A673 (cell line): ENCODE results near the gene FGF6. TPM values are rescaled to one million over a fixed set of nuclear protein-coding genes. Genes with fewer than 3 reads are reported as not detected.

Experiments
- BruUV-seq: library from RNA; stranded (reverse); fragments of 400-500 nt; replicated peaks from 2 replicates; lab custom pipeline; 2021; lab: Mats Ljungman, UMichigan
- CTCF ChIA-PET: fragments of 300-600 bp; sonication (Branson Sonifier 250); formaldehyde crosslinking; loops from one replicate; lab custom pipeline; 2022; ENCODE audit warnings: antibody characterized with exemption; lab: Charles Lee
- POLR2A ChIA-PET: fragments of 300-600 bp; sonication (Branson Sonifier 250); formaldehyde crosslinking; loops from one replicate; lab custom pipeline; 2022; ENCODE audit warnings: antibody characterized with exemption; ENCODE audit not compliant: low non-redundant PET; lab: Charles Lee
- DNase-seq: peaks from one replicate; pipeline ENCODE4 v3.0.0-alpha.2; 2015; ENCODE audit warnings: low spot score
- H3K27ac ChIP-seq: fragments of 200-600 bp; sonication (generic); 2 replicates; pipeline ENCODE4 v1.5.1; 2016; ENCODE audit warnings: mixed run types, low read depth, mild to moderate bottlenecking, mixed read lengths, antibody characterized with exemption, low read length; ENCODE audit not compliant: poor library complexity, severe bottlenecking
- H3K27me3 ChIP-seq: fragments of 200-600 bp; sonication (generic); replicated peaks from 2 replicates; pipeline ENCODE4 v1.6.1; 2017; ENCODE audit warnings: mixed run types, low read depth, mild to moderate bottlenecking, mixed read lengths, antibody characterized with exemption, low read length; ENCODE audit not compliant: insufficient read depth, poor library complexity
- H3K36me3 ChIP-seq: fragments of 200-600 bp; sonication (generic); 2 replicates; pipeline ENCODE4 v1.6.1; 2016; ENCODE audit warnings: mixed run types, mild to moderate bottlenecking, mixed read lengths, antibody characterized with exemption, low read length; ENCODE audit not compliant: insufficient read depth, poor library complexity, severe bottlenecking
- H3K4me1 ChIP-seq: fragments of 200-600 bp; sonication (generic); 2 replicates; pipeline ENCODE4 v1.6.1; 2017; ENCODE audit warnings: mixed run types, mild to moderate bottlenecking, mixed read lengths, antibody characterized with exemption, low read length; ENCODE audit not compliant: insufficient read depth, poor library complexity, severe bottlenecking
- H3K4me3 ChIP-seq: fragments of 200-600 bp; sonication (generic); 2 replicates; pipeline ENCODE4 v1.5.1; 2016; ENCODE audit warnings: low read depth, mixed run types, mild to moderate bottlenecking, mixed read lengths, low read length; ENCODE audit not compliant: poor library complexity, severe bottlenecking
- H3K9me3 ChIP-seq: fragments of 200-600 bp; sonication (generic); 2 replicates; pipeline ENCODE4 v1.6.1; 2016; ENCODE audit warnings: mixed run types, low read depth, mild to moderate bottlenecking, mixed read lengths, antibody characterized with exemption, low read length; ENCODE audit not compliant: poor library complexity, severe bottlenecking
- EZH2 ChIP-seq: fragments of 200-600 bp; sonication (generic); IDR thresholded peaks from 2 replicates; pipeline ENCODE4 v1.6.1; 2017; ENCODE audit warnings: borderline replicate concordance, low read depth, mild to moderate bottlenecking, mixed read lengths, antibody characterized with exemption, low read length; ENCODE audit not compliant: poor library complexity, severe bottlenecking
- intact Hi-C: fragments of 100-400 bp; cut with micrococcal nuclease; formaldehyde crosslinking; loops from one replicate; pipeline ENCODE4 v1.10.0; 2022; ENCODE audit not compliant: unreplicated experiment
- total RNA-seq: library from RNA; stranded (reverse); gene quantifications from 2 replicates; pipeline ENCODE4 v1.2.3, GENCODE V29; 2021
- TF ChIP-seq, protein P1 (sequence below): fragments of 300-800, 200-600 bp; sonication (generic); conservative IDR thresholded peaks from 2 replicates; pipeline ENCODE4 v1.5.1; 2017; ENCODE audit warnings: low read depth, mild to moderate bottlenecking, antibody characterized with exemption, low read length, moderate library complexity, mixed read lengths

Gene FGF6
- total RNA-seq, 1 experiment from 2014 or later: not detected

DNA sequence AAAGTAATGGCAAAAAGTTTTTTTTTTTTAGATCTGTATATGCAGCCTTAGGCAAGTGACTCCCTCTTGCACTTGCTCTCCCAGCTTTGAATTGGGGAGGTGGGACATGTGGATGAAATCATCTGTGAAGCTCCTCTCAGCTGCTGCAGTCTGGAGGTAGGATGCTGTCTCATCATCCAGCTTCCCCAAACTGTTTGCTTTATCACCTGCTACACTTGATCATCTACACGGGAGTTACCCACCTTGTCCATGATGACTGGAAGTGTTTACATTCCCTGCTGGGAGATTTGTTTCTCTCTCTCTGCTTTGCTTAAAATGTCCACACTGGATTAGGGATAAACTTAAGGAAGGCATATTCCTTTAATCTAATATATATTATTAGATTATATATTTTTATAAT, 57.6 kb downstream of the FGF6 start:
- no TSS peak for BruUV-seq
- TF ChIP-seq, protein P1, sequence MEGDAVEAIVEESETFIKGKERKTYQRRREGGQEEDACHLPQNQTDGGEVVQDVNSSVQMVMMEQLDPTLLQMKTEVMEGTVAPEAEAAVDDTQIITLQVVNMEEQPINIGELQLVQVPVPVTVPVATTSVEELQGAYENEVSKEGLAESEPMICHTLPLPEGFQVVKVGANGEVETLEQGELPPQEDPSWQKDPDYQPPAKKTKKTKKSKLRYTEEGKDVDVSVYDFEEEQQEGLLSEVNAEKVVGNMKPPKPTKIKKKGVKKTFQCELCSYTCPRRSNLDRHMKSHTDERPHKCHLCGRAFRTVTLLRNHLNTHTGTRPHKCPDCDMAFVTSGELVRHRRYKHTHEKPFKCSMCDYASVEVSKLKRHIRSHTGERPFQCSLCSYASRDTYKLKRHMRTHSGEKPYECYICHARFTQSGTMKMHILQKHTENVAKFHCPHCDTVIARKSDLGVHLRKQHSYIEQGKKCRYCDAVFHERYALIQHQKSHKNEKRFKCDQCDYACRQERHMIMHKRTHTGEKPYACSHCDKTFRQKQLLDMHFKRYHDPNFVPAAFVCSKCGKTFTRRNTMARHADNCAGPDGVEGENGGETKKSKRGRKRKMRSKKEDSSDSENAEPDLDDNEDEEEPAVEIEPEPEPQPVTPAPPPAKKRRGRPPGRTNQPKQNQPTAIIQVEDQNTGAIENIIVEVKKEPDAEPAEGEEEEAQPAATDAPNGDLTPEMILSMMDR: no peak
- no peak for TF ChIP-seq EZH2
- Histone ChIP-seq H3K27me3 (peaks cover 10% of the 10 kb centered on the region), H3K4me1 (no peaks in the 10 kb centered on the region), H3K27ac (no peak overlapping the region), H3K9me3 (no peaks in the 10 kb centered on the region), H3K4me3 (no peak overlapping the region), H3K36me3 (no peaks in the 10 kb centered on the region)
- POLR2A ChIA-PET: no interaction called here
- intact Hi-C loops: no loop called here
- CTCF ChIA-PET: no interaction called here
- DNase-seq: no peak

DNA sequence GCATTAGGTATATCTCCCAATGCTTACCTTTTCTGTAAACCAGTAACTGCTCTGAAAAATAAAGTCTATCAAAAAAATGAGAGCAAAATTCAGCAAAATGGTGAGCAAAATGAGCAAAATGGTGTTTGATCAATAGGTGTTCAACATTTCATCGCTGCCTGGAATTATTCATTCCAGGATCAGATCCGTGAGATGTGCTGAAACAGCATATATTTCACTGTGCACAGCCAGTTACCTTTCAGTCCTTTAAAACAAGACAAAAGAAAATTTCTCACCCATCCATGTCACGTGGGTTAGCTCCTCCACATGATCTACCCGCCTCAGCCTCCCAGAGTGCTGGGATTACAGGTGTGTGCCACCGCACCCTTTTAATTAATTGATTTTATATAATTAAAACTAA, 58.0 kb downstream of the FGF6 start:
- intact Hi-C loops: no loop called here
- TF ChIP-seq EZH2: no peak
- TF ChIP-seq, protein P1: no peak
- CTCF ChIA-PET: no interaction called here

DNA sequence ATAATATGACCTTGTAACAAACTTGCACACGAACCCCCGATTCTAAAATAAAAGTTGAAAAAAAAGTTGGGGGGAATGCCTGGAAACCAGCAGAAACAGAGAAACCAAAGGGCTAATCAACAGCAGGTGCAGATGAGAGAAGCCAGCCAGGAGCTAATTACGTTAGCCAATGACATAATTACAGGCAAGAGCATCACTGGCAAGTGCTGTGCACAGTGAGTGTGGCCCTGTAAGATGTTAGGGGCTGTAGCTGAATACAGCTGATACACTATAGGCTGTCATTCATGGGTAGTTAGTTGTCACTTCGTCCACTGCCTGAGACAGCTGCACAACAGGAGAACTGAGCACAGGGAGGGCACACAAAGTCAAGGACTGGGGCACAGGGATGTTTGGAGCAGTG, 58.8 kb downstream of the FGF6 start:
- CTCF ChIA-PET: no interaction called here
- Histone ChIP-seq H3K9me3 (no peaks in the 10 kb centered on the region), H3K36me3 (no peaks in the 10 kb centered on the region), H3K4me1 (no peaks in the 10 kb centered on the region), H3K27me3 (peaks cover 5% of the 10 kb centered on the region), H3K27ac (no peak overlapping the region), H3K4me3 (no peak overlapping the region)
- POLR2A ChIA-PET: no interaction called here
- TF ChIP-seq EZH2: no peak
- TF ChIP-seq, protein P1: no peak
- BruUV-seq: no TSS peak
- no peak for DNase-seq
- intact Hi-C loops: no loop called here

More for the DNA sequence above, 58.0 kb downstream of the FGF6 start:
- Histone ChIP-seq H3K27me3 (peaks cover 6% of the 10 kb centered on the region), H3K36me3 (no peaks in the 10 kb centered on the region), H3K4me3 (no peak overlapping the region), H3K9me3 (no peaks in the 10 kb centered on the region), H3K4me1 (no peaks in the 10 kb centered on the region), H3K27ac (no peak overlapping the region)
- no peak for DNase-seq
- POLR2A ChIA-PET: no interaction called here
- no TSS peak for BruUV-seq

Other genes with a start within 250 kb of the FGF6 start
- 2.0 and 2.6 TPM in 2 replicates for gene CCND2, start 172.1 kb downstream of the FGF6 start, total RNA-seq
- 11.6 and 15.5 TPM in 2 replicates for gene TIGAR, start 124.6 kb downstream of the FGF6 start, total RNA-seq
- not detected in 2 replicates for gene FGF23, start 66.1 kb downstream of the FGF6 start, total RNA-seq
- gene RAD51AP1, start 93.1 kb upstream of the FGF6 start, total RNA-seq: 58.9 and 62.5 TPM in 2 replicates
- 23.7 and 30.8 TPM in 2 replicates for gene DYRK4, start 116.4 kb upstream of the FGF6 start, total RNA-seq
- 1.0 and 1.7 TPM in 2 replicates for gene AKAP3, start 203.2 kb upstream of the FGF6 start, total RNA-seq
- 181 and 199 TPM in 2 replicates for gene NDUFA9, start 203.3 kb upstream of the FGF6 start, total RNA-seq